Stimulated activated CD8-positive, alpha-beta memory T cell treated with anti-CD3 and anti-CD28 coated beads, Interleukin-7, amount 100 ng/mL, for 48 hours (primary cell): Measurements from ENCODE around the gene ABHD4.
"Not testable (repeated sequence)": the region's sequence is repeated elsewhere in the genome, so short reads cannot be mapped to it uniquely, and the experiment has no call there.

Experiments
- DNase-seq, 2 donors: peaks; one replicate each; pipeline ENCODE4 v3.0.0-alpha.2; 2020; ENCODE audit warnings: low read depth in 1 of 2; ENCODE audit errors: extremely low read depth in 1 of 2

ABHD4 gene

DNA sequence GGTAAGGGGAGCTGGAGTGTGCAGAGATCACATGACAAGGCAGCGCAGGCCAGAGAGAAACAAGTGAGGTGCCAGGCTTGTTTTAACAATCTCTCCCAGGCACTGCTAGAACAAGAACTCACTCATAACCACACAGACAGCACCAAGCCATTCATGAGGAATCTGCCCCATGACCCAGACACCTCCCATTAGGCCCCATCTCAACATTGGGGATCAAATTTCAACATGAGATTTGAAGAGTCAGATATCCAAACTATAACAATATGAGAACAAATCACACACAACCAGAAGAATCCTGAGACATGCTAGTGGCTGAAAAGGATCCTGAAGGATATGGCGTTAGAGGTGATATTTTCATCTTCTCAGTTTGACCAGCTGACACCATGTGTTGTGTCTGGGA is 24.2 kb downstream of the ABHD4 start:
- no peak for DNase-seq

GRCh38 chr14:22623047-22623446 is 24.9 kb downstream of the ABHD4 start:
- no peak for DNase-seq

- no peak for DNase-seq
Observed at GRCh38 chr14:22626590-22626989, 28.5 kb downstream of the ABHD4 start.

- DNase-seq: no peak
Observed at GRCh38 chr14:22627506-22628263, 29.6 kb downstream of the ABHD4 start.

DNA sequence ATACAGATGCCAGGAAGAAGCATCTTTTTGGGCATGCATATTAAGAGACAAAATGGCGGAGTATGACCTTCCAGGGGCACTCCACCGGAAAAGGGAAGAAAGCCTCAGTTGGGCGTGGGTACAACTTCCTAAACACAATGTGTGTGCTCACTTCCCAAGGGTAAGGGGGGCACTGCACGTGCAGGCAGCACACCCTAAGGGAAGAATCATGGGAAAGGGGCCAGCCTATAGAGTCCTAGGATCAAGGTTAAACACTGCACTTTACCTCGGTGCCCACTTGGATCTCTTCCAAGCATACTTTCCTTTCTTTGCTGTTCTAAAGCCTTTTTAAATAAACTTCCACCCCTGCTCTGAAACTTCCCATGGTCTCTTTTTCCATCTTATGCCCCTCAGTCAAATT is 31.3 kb downstream of the ABHD4 start:
- DNase-seq: no peak

DNA sequence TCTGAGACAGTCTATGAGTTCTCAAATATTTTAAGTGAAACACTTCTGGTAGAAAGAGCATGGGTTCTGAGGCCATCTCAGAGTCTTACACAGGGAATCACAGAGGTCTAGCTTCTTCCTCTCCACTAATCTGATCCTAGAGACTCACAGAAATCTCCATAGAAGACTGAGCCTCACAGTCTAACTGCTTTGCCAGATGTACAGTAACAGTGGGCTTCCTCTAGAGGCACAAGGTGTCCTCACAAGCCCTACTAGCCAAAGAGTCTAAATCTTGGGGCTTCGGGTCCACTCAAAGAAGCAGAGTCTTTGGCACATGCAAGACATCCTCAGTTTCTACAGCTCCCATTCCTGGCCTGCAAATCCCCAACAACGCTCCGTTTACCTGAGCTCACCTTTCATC is 32.0 kb downstream of the ABHD4 start:
- DNase-seq: no peak

- no peak for DNase-seq
Observed at GRCh38 chr14:22630486-22630885, 32.4 kb downstream of the ABHD4 start.

GRCh38 chr14:22634233-22634900 is 36.3 kb downstream of the ABHD4 start:
- DNase-seq: no peak

DNA sequence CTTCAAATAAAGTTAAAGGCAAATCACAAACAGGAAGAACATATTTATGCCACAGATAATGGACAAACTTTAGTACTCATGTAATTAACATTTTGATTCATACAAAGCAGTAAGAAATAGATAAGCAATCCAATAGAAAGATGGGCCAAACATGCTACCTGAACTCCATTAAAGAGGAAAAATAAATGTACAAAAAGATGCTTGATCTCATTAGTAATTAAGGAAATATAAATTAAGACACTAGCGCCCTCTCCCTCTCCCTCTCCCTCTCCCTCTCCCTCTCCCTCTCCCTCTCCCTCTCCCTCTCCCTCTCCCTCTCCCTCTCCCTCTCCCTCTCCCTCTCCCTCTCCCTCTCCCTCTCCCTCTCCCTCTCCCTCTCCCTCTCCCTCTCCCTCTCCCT is 37.9 kb downstream of the ABHD4 start:
- not testable (repeated sequence) for DNase-seq

DNA sequence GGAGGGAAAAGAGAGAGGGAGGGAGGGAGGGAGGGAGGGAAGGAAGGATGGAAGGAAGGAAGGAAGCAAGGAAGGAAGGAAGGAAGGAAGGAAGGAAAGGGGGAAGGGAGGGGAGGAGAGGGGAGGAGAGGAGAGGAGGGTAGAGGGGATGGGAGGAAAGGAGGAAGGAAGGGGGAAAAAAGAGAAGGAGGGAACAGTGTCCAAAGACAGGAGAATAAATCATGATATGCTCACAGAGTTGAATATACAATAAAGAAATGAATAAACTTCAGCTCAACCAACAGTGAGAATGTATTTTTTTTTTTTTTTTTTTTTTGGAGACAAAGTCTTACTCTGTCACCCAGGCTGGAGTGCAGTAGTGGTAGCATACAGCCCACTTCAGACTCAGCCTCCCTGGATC is 42.1 kb downstream of the ABHD4 start:
- no peak for DNase-seq

GRCh38 chr14:22641846-22642245 is 43.7 kb downstream of the ABHD4 start:
- DNase-seq: no peak

DNA sequence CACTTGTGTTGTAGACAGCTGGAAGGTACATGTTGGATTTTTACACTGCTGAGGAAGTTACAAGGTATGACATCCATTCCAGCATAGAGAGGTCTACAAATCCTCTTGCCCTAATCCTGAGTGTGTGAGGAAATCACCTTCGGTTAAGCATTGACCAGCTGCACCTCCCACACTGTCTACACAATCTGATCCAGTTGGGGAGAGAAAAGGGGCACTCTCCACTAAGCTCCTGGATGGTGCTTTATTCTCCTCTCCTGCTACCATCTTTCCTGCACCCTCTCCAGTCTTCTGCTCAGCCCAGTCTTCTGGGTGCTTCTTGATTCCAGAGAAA is 46.2 kb downstream of the ABHD4 start, which contains the start of gene OR6J1:
TSS of gene OR6J1 (minus strand) at position 48 of the 331 bp plus-strand sequence. CDS start 9,541 bp downstream, outside the sequence.
- no peak for DNase-seq

DNA sequence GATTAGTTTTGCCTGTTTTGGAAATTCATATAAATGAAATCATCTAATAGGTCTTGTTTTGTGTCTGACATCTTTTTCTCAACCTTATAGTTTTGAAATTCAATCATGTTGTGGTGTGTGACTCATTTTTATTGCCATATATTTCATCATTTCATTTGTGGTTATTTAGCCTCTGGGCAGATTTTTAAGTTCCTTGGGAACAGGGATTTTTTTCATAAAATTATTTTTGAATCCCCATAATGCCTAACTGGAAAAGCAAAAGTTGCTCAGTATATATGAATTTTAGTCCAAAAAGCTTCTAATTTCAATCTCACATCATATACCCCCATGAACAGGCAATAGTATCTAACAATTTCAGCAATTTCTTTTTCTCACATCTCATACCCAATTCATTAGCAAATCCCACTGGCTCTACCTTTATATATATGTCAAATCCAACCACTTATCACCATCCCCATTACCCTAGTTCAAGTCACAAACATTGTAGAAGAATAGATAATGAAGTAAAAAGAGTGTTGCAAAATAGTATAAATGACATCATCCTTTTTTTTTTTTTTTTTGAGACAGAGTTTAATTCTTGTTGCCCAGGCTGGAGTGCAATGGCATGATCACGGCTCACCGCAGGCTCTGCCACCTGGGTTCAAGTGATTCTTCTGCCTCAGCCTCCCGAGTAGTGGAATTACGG is 48.6 kb downstream of the ABHD4 start:
- no peak for DNase-seq

DNA sequence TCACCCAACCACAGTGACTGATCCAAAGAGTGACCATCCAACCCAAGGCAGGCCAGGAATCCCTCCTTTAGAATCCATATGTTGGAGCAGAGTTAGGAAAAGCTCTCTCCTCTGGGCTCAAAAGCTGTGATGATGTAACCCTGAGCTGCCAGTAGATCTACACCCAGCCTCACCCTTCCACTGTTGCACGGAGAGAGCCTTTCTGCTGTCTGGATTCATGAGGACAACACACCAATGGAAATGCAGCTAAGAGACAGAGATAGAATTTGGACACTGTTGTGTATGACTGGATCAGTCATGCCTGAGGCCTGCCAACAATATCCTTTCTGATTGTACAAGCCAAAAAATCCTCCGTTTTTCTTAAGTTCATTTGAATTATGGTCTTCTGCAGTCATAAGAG is 50.4 kb downstream of the ABHD4 start:
- DNase-seq: no peak

- DNase-seq: no peak
Observed at GRCh38 chr14:22650046-22650739, 52.1 kb downstream of the ABHD4 start.

- DNase-seq: no peak
Observed at GRCh38 chr14:22650960-22651521, 52.9 kb downstream of the ABHD4 start.

DNA sequence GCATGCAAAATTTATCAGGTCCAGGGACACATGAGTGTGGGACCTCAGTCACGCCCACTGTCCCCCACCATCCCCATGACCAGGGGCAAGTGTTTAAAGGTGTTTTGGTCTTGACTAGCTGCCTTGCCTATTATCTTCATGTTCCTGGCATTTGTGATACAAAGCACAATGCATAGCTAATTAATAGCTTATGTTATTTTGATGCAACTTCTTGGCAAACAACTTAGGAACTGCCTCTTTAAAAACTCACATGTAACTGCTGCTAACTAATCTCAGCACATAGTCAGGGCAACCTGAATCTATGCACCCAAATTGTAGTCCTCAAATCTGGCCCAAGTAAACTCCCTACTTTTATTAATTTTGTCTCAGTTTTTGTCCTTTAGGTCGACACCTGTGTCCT is 53.5 kb downstream of the ABHD4 start:
- no peak for DNase-seq

GRCh38 chr14:22653012-22653621 is 55.0 kb downstream of the ABHD4 start:
- DNase-seq: peak in 1 of 2 donors; percentile 20

DNA sequence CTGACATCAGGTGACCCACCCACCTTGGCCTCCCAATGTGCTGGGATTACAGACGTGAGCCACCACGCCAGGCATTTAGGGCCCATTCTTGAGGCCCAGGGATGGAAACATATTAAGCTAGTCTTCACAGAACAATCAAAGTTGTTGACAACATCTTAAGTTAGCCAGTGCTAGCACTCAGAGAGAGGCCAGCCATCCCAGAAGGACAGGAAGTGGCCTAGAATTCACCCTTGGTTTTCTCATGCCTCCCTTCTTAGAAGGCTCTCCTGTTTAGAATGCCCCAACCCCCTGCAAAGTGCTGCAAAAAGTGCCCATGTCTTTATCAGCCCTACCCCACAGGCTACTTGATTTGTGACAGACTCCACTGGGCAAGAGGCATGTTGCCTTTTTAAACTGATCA is 58.1 kb downstream of the ABHD4 start:
- no peak for DNase-seq

GRCh38 chr14:22656945-22657731 is 59.0 kb downstream of the ABHD4 start:
- DNase-seq: no peak
